Measurements from ENCODE around the gene AUTS2.

The AUTS2 gene

GRCh38 chr7:69598081-69598486 lies at the start of gene AUTS2:
AUTS2 (plus strand) TSS chr7:69598475; CDS start chr7:69599654, 1,179 bp downstream.
- peak; percentile 93 for DNase-seq (ENCODE audit: low spot score)

GRCh38 chr7:69550991-69551390 lies 47.3 kb upstream of the AUTS2 start:
- DNase-seq (ENCODE audit: low spot score) = no peak

- no peak for DNase-seq (ENCODE audit: low spot score)
Measured at GRCh38 chr7:69553190-69553589, 45.1 kb upstream of the AUTS2 start.

DNA sequence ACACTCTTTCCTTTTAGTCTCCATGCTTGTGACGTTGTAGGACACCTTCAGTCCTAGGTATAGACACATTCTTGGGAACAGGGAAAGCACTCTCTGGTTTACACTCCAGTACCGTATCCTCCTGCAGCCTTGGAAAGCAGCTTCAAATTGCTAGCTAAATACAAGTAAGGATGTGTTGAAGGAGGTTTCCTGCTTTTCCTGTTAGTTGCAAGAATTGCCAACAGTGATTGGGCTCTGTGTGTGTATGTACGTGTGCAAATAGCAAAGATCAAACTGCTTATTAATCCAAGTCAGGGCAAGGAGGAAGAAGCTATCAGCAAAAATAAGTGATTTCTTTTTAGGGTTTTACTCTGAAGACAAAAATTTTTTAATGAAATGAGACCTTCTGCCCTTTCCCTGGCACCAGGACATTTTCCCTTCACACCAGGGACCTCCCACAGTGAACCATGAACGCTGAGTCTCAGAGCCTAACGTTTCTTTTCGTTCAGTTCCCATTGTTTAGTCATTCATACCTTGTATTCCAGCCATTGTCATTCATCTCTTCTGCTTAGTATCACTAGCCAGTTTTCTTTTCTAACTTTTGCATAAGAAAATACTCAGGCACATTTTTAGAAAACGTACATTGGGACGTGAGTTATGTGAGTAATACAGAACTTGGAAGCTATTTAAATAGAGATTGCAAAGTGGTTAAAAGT lies 36.9 kb upstream of the AUTS2 start:
- DNase-seq (ENCODE audit: low spot score) = no peak

DNA sequence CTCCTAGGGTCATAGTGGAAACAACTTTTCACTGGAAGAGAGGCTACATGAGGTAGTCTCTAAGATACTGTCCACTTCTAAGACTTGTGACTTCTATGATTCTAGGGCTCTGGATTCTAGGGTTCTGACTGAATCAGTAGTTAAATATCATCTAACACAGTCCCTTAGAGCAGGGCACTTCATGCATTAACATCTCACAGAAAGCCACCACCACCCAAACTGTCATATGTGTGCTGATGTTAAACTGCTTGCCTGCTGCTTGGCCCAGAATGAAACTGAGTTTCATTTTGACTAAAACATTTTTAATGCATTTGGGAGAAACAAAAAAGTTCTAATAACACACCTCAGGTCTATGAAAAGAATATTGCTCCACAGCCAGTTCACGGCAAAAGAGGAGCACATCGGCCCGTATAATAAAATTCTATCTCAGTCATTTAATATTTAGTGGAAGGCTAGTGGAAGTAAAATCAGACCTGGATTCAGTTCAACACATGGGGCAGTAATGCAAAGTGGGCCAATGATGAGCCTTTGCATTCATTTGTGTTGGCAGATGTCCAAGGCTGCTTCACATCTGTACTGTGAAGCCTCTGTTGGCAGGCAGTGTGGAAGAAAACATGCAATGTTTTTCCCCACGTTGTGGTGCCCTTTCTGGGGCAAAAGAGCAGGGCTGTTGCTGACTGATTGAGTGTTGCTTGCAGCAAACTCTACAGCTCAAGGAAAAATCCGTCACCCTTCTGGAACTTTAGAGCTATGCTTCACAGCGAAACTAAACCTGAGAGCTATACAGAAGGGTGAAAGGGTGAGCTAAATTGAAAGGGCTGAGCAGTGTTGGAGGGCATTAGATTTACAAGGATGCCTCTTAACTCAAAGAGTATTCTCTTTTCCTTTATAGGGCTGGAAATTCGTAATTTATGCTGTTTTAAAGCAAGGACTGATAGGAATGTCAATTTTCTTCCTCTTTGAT lies 33.5 kb upstream of the AUTS2 start:
- DNase-seq (ENCODE audit: low spot score) = peak; percentile 92

GRCh38 chr7:69567800-69568199 lies 30.5 kb upstream of the AUTS2 start:
- DNase-seq (ENCODE audit: low spot score) = no peak

- DNase-seq (ENCODE audit: low spot score) = no peak
Measured at GRCh38 chr7:69568266-69568665, 30.0 kb upstream of the AUTS2 start.

DNA sequence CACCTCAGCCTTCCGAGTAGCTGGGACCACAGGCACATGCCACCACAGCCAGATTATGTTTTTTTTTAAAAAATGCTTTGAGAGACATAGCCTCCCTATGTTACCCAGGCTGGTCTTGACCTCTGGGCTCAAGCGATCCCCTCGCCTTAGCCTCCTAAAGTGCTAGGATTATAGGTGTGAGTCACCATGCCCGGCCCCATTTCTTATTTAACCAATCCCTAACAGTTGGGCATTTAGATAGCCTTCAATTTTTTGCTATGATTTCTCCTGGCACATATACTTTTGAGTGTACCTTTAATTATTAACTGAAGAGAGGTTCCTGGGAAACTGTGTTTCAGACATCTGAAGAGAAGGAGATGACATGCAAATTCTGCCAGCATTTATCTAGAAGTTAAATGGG lies 22.6 kb upstream of the AUTS2 start:
- no peak for DNase-seq (ENCODE audit: low spot score)

DNA sequence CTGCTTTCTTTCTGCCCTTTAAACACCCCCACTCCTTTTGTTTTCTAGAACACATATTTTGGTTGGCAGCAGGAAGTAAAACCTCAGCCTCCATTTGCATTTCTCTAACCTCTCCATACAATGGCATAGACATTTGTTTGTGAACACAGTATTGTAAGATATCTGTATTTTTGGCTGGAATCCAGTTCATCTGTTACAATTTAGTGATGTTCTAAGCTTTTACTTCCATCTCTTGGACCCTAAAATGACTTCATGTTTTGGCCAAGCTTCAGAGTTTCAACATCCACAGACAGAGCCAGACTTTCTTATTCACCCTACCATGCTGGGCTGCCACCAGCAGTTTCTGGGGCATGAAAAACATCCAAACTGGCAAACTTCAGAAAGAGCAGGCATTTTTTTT lies 21.1 kb upstream of the AUTS2 start:
- peak; percentile 53 for DNase-seq (ENCODE audit: low spot score)

DNA sequence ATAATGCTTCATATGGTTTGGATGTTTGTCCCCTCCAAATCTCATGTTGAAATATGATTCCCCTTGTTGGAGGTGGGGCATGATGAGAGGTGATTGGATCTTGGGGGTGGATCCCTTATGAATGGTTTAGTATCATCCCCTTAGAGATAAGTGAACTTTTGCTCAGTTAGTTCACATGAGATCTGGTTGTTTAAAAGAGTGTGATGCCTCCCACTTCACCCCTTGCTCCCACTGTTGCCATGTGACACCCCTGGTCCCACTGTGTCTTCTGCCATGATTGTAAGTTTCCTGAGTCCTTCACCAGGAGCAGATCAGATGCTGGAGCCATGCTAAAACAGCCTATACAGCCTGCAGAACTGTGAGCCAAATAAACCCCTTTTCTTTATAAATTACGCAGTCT lies 13.1 kb upstream of the AUTS2 start:
- DNase-seq (ENCODE audit: low spot score) = no peak

DNA sequence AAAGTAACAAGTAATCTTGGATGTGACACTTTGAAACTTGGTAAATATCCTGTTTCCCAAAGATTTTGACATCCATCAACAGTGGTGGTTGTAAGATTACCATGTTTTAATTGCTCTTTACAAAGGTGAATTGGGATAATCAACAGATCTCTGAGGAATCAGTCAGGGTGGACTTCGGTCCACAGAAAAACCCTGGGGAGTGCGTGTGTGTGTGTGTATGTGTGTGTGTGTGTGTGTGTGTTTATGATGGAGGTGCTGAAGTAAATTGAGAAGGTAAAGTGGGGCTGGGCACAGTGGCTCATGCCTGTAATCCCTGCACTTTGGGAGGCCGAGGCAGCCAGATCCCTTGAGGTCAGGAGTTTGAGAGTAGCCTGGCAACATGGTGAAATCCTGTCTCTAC lies 12.0 kb upstream of the AUTS2 start:
- no peak for DNase-seq (ENCODE audit: low spot score)

DNA sequence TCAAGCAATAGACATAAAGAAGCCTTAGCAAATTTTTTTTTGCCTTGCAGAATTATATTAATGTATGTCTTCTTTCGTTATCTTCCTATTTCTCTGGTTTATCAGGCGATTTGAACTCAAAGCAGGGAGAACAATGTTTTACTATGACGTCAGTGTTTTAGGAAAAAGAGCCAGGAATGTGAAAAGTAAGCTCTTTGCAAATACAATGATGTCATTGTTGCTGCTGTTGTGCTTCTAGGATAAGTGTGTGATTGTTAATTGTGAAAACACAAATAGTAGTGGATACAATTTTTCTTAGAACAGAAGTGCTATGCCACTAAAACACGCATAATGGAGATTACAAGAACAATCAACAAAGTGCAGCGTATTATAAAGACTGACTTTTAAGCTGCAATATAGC lies 9.5 kb upstream of the AUTS2 start:
- DNase-seq (ENCODE audit: low spot score) = peak; percentile 86

DNA sequence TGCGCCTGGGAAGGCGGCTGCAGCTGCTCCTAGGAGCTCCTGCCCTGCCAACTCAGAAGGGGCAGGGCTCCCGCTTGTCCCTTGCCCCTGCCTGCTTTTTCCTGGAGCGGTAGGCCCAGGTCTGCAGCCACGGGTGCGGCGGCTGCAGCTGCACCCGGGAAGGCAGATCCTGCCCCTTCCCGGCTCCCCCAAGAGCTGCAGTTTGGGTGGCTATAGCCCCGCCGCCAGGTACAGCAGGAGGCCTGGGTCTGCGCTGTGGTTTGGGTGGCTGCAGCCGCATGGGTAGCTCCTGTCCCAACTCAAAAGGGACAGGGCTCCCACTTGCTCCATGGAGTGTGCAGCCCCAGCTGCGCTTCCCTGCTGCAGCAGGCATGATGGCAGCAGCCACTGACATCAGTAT lies 6.5 kb upstream of the AUTS2 start:
- DNase-seq (ENCODE audit: low spot score) = no peak

DNA sequence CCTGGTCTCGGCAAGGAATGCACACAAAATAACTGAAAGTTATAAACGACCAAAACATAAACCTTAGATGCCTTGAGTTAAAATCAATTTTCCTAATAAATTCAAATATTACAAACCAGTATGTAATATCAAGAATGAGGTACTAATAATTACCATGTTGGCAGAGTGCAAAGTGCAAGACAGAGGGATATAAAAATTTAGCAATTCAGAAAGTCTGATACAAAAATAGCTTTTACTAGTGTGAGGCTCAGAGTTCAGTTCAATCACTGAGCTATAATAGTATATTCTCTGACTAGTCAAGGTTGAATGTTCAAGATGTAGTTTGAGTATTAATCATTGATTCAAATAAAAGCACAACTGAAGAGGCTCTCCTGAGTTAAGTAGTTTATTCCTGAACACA lies 4.8 kb upstream of the AUTS2 start:
- no peak for DNase-seq (ENCODE audit: low spot score)

- DNase-seq (ENCODE audit: low spot score) = no peak
Measured at GRCh38 chr7:69595415-69595814, 2.9 kb upstream of the AUTS2 start.

DNA sequence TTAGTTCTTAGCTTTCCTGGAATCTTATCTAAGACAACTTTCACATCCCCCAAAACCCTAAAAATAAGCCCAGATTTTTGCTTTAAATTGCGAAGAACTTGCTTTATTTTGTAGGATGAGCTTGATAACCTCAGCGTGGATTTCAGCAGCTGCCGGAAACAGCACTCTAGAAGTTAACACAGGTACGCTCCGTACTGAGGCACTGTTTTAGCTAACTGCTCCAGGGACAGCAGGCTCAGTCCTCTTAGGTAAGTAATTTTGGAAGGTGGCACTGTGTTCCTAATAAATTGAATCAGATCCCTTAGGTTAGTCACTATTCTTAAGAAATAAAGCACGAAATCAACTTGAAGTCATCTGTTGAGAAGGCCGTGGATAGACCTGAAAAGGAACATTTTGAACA lies 2.2 kb upstream of the AUTS2 start:
- no peak for DNase-seq (ENCODE audit: low spot score)

GRCh38 chr7:69596723-69597277 lies 1.5 kb upstream of the AUTS2 start:
- DNase-seq (ENCODE audit: low spot score) = peak; percentile 39

DNA sequence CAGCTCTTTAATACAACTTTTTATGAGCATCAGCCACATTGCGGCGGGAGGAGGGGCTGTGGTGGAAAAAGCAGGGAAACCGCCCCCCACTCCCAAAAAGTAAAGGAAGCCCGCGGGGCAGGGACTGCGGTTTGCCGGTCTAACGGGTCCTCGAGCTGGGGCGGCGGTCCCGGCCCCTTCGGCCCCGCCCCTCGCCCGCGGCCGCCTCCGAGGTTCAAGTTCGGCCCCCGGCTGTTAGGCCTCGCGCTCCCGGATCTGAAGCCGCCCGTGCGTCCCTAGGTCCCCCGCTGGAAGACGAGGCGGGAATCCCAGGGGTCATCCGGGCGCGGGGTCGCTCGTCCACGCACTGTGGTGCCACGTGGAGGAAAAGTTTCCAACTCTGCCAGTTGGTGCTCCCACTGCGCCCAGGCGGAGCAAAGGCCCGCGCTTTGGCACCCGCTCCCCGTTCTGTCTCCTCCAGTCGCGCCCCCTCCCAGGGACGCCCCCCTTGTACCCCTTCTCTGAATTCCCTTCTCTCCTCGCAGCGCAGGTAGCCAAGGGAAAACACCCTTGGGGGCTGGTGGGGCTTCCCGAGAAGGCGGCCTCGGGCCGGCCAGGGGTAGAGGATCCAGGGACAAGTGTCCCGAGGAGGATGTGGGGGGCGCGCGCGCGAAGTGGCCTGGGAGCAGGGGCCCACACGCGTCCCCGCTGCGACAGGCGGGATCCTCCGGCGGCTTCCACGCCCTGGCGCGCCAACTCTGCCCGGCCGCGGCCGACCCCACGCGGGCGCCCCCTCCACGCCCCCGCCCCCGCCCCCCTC lies 798 bp upstream of the AUTS2 start:
- DNase-seq (ENCODE audit: low spot score) = peak; percentile 29

GRCh38 chr7:69598487-69599285 lies 411 bp downstream of the AUTS2 start:
- peak; percentile 57 for DNase-seq (ENCODE audit: low spot score)

GRCh38 chr7:69599286-69599954 lies 1.1 kb downstream of the AUTS2 start:
- DNase-seq (ENCODE audit: low spot score) = peak; percentile 13
